Putamen (tissue), 1 donor: ENCODE data around the gene PIK3CD.
"Not testable (repeated sequence)": the region's sequence is repeated elsewhere in the genome, so short reads cannot be mapped to it uniquely, and the experiment has no call there.

ENCODE experiments used
- DNase-seq: peaks from one replicate; pipeline ENCODE4 v3.0.0-alpha.2; 2016; ENCODE audit warnings: low spot score

The PIK3CD gene

DNA sequence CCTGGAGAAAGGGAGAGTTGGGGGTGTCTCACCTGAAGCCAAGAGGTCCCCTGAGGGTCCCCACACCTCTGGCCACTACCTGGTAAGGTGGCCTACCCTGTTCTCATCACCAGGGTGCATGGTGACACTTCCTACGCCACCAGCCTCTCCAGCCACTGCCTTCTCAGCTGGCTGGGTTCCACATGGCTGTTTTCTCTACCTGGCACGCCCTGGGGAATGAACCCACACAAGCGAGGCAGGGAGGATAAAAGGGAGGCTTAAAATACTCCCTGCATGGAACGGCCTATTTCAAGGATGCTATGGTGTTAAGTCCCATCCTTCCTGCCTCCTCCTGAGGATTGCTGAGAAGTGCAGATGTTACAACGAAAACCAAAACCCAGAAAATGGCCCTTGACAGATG, 84.7 kb downstream of the PIK3CD start:
- DNase-seq = no peak

DNA sequence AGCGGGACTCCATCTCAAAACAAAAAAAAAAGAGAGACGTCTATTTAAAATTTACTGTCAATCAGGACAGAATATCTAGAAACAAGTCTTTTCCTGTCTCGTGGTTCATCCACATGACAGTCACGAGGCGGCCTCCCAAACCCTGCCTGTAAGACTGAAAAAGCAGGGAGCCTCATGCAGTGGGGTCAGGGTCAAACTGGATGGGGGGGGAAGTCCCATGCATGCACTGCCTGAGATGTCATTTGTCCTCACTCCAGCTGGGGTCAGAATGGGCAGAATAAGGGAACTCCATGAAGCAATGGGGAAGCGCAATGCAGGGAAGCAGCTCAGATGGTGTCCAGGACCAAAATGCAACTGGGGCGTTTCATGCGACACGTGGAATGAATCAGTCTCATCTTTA, 85.5 kb downstream of the PIK3CD start:
- DNase-seq = no peak

DNA sequence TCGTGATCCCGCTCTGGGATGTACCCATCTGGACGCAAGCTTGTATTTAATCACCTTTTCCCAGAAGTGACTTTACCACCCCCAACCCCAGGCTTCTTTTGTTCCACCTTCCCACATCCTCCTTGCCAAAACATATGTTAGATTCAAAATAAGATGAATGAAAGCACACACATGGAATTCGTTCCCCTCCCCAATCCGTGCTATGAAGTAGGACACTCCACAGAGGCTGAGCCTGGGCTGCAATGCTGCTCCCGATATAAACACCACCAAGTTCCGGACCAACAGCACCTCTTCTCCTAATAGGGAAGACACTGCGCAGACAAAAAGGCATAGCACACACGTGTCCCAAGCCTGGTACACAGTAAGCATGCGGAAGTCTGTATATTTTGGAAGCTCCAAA, 86.1 kb downstream of the PIK3CD start:
- DNase-seq = no peak

DNA sequence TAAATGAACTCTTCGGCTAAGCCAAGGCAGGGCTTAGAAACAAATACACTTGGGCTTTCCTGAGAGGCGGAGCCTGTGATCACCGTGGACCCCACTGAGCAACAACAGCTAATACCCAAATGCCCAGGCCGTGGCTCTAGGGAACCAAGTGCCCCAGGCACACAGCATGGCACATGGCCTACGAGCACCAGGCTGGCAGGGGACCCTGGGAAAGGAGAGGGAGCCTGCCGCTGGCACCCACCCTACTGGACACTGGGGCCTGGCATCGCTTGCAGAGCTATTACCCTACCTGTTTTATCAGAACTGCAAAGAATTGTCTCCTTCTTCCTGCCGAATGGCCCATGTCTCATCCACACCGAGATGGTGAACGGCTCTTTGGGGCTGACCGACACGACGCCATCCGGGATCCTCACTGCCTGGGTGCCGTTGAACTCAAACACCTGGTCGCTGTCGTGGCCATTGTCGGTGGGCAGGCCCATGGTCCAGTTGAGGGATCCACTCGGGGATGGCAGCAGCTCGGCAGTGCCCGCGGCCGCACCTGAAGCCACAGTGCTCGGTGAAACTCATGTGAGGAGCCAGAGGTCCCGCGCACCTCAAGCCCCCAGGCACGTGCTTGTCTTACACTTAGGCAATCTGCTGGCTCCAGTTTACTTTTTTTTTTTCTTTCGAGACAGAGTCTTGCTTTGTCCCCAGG, 92.7 kb downstream of the PIK3CD start:
- no peak for DNase-seq

DNA sequence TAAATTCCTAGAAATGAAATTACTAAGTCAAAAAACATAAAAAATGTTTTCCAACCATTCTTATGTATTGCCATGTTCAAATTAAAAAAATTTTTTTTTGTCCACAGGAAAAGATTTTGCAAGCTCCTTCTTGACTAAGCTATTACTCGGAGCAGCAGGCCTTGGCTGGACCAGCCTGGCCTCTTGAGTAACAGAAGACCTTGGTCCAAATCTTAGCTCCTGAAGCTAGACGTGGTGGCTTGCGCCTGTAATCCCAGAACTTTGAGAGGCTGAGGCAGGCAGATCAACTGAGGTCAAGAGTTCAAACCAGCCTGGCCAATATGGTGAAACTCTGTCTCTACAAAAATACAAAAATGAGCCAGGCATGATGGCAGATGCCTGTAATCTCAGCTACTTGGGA, 94.7 kb downstream of the PIK3CD start:
- DNase-seq = no peak

DNA sequence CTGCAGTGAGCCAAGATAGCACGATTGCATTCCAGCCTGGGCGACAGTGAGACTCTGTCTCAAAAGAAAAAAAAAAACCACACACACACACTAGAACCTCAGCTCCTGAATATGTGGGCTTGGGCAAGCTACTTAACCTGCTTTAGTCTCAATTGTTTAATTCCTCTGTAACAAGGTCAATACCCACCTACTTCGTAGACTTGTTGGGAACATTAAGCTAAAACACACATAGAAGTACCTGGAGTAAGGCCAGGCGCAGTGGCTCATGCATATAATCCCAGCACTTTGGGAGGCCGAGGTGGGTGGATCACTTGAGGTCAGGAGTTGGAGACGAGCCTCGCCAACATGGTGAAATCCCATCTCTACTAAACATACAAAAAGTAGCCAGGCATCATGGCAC, 95.1 kb downstream of the PIK3CD start:
- no peak for DNase-seq

DNA sequence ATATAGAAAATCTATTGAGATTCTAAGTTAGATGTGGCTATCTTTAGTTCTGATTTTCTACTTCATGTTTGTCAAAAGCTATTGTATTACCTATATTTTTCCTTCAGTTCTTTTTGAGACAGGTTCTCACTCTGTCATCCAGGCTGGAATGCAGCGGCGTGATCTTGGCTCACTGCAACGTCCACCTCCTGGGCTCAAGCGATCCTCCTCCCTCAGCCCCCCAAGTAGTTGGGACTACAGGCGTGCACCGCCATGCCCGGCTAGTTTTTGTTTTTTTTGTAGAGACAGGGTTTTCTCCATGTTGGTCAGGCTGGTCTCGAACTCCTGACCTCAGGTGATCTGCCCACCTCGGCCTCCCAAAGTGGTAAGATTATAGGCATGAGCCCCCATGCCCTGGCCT, 96.9 kb downstream of the PIK3CD start:
- not testable (repeated sequence) for DNase-seq

DNA sequence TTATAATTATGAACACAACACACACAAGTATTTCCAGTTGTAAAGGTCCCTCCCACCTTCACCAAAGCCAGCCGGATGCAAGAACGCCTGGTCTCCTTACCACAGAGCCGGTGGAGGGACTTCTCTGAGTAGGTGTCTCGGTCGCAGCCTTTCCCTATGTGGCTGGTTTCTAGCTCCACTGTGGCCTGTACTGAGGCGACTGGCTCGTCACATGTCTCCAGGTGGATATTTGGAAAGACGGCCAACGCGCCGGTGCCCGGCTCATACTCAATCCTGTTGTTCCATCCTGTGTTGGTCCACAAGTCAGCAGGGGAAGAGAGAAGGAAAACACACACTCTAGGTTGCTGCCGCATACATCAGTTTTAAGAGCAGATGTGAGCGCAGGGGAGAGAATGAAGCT, 97.8 kb downstream of the PIK3CD start:
- no peak for DNase-seq

DNA sequence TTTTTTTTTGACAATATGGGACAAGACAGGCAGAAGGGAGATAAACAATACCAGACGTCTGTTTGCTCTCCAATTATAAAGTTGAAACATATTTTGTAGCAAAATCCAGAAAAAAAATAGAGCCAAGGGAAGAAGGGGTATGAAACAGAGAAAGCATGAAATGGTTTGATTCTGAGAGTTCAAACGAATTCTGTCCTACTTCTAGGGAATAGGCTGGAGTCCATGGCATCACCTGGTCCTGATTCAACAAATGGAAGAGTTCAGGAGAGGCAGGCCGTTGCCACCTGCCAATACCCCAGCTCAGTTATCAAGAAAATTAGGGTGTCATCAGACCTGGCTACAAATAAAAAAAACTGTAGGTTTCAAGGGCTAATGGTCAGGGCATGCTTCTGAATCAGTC, 100.4 kb downstream of the PIK3CD start:
- no peak for DNase-seq

DNA sequence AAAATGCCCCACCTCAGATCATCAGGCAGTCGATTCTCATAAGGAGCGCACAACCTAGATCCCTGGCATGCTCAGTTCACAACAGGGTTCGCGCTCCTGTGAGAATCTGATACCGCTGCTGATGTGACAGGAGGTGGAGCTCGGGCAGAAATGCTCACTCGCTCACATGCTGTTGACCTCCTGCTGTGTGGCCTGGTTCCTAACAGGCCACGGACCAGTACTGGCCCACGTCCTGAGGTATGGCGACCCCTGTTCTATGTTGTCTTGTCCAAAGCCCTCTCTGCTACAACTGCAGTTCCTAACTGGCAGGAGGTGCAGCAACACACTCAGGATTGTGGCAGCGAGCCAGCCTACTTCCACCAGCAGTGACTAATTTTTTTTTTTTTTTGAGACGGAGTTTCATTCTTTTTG, 101.6 kb downstream of the PIK3CD start:
- no peak for DNase-seq

DNA sequence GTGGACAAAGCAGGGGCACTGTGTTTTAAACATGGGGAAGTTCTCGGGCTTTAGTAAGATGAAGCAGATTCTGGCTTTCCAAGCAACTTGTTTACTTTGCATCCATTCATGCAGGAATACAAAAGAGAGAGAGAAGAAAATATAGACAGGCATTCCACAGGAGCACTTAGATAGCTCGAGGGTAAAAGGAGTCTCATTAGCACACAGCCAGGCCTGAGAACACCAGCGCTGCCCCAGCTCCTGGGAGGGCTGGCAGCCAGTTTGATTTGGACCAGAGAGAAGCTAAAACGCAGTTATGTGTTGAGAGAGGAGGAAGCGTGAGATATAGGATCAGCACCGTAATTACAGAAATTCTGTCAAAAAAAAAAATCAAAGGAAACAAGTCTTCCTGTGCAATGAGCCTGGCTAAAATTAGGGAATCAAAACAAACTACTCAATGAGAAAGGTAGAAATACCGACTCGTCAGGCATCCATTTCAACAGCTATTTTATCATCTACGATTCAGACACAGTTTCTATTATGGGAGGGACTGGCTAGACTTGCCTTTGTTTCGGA, 104.0 kb downstream of the PIK3CD start:
- no peak for DNase-seq

DNA sequence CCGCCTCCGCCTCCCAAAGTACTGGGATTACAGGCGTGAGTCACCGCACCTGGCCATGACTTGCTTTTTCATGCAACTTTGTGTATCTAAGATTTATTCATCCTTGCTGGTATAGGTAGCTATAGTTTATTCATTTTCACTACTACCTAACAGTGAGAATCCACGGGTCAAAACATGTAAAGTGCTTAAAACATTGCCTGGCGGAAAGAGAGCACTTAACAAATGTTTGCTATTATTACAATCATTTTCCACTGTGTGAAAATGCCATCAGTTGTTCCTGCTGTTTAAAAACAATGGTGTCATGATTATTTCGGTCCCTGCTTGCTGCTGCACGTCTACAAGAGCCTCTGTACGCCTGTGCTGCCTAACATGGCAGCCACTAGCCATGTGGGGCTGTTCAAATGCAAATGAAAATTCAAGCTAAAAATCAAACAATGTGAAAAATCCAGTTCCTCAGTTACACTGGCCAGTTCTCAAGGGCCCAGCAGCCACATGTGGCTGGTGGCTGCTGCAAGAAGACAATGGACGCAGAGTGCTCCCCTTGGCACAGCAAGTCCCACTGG, 107.1 kb downstream of the PIK3CD start:
- no peak for DNase-seq

DNA sequence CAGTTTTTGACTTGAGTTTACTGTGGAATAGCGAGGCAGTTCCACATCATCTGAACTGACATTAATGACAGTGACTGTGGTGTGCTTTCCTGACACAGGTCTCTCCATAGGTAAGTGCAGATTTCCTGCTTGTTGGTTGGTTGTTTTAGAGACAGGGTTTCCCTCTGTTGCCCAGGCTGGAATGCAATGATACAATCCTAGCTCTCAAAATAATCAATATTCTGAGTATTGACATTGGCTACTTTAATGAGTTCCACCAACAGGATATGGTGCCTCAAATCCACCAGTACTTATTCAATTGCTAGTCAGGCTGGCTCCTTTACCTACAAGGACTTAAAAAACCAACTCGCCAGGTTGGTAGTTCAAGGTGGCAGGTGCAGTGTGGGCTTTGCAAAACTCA, 108.4 kb downstream of the PIK3CD start:
- DNase-seq = no peak

DNA sequence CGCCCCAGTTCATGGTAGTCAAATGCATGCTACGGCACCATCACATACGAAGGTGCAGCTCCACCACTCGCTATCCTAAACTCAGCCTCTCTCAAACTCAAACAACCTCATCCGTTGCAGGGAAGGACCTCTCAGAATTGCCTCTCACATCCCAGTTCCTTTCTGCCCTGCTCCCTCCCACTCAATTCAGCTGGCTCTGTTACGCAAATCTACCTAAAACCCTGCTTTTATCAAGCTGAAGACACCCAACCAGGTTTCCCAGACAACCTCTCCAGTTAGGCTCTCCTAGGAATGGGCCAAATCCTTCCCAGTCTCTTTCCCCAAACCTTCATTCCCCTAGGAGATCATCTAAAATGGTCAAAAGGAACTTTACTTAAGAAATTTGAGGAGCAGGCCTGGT, 109.3 kb downstream of the PIK3CD start:
- DNase-seq = no peak

DNA sequence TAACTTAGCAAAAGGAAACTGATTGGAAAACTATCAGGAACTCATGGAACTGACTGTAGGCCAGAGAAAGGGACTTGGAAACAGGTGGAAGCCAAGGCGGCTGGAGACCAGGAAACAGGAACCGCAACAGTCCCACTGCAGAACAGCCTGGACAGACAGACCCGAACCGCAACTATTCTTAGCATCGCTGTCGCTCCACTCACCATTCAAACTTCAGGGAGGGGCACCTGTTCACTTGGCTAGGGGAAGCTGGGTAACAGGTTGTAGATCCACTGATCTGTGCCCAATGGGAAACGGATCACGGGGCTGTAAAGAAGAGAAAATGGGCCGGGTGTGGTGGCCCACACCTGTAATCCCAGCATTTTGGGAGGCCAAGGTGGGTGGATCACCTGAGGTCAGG, 110.3 kb downstream of the PIK3CD start:
- DNase-seq = no peak

DNA sequence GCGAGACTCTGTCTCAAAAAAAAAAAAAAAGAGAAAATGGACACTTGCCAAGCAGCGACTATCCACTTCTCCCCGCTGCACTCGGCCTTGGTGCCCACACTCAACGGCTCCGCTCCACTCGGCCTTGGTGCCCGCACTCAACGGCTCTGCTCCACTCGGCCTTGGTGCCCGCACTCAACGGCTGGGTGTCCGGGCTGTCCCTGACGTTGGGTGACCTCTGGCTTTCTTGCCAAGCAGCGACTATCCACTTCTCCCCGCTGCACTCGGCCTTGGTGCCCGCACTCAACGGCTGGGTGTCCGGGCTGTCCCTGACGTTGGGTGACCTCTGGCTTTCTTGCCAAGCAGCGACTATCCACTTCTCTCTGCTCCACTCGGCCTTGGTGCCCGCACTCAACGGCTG, 110.9 kb downstream of the PIK3CD start:
- DNase-seq = not testable (repeated sequence)

DNA sequence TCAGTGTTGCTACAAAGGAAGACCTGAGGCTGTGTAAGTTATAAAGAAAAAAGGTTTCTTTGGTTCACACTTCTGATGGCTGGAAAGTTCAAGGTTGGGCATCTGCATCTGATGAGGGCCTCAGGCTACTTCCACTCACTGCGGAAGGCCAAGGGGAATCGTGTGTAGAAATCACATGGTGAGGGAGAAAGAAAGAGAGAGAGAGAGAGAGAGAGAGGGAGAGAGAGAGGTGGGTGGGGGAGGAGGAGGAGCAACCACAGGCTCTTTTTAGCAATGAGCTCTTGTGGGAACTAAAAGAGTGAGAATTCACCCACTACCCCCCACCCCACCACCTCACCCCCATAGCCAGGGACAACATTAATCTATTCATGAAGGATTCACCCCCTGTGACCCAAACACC, 112.4 kb downstream of the PIK3CD start:
- no peak for DNase-seq

DNA sequence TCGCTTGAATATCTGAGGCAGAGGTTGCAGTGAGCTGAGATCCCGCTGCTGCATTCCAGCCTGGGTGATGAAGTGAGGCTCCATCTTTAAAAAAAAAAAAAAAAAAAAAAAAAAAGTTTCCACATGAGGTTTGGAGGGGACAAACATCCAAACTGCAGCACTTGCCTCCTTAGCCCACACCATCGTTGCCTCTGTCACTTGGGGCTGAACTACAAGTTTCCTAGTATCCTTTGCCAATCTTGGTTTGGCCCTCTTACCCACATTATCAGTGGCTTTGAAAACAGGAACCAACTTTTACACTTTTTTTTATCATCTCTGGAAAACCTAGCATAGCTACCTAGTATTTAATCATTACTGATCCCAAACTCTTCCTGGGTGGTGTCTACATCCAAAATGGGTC, 113.0 kb downstream of the PIK3CD start:
- no peak for DNase-seq

DNA sequence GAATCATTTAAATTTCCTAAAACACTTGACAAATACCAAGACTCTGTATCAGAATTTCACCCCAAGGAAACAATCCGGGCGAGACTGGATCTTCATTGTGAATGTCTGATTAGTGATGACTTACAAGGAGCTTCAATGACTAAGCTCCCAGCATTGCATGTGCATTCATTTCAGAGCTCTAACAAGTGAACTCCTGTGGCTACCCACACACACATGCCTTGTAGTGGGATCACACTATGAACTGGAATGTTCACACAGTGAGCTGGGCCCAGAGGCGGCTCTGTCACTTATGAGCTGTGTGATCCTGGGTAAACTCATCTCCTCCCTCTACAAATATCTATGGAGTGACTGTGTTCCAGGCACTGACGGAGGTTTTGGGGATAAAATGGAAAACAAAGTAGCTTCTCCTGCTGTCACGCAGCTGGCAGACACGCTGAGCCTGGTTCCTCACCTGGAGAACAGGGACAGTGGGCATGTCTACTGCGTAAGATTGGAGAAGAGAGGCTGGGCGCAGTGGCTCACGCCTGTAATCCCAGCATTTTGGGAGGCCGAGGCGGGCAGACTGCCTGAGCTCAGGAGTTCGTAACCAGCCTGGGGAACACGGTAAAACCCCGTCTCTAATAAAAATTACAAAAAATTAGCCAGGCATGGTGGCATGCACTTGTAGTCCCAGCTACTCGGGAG, 115.4 kb downstream of the PIK3CD start:
- DNase-seq = peak; percentile 56

DNA sequence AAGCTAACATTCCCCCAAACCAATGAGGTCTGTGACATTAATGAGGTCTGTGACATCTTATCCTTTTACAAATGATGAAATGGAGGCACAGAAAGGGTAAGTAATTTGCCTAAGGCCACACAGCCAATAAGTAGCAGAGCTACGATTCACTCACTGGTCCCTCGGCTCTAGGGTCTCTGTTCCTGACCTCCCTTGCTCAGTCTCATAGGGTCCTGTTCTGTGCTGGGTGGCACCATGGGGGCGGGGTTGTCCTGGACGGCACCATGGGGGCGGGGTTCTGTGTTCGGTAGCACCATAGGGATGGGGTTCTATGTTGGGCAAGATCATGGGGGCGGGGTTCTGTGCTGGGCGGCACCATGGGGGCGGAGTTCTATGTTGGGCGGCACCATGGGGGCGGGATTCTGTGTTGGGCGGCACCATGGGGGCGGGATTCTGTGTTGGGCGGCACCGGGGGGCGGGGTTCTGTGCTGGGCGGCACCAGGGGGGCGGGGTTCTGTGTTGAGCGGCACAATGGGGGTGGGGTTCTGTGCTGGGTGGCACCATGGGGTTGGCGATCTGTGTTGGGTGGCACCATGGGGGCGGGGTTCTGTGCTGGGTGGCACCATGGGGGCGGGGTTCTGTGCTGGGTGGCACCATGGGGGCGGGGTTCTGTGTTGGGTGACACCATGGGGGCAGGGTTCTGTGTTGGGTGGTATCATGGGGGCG, 116.6 kb downstream of the PIK3CD start:
- no peak for DNase-seq

DNA sequence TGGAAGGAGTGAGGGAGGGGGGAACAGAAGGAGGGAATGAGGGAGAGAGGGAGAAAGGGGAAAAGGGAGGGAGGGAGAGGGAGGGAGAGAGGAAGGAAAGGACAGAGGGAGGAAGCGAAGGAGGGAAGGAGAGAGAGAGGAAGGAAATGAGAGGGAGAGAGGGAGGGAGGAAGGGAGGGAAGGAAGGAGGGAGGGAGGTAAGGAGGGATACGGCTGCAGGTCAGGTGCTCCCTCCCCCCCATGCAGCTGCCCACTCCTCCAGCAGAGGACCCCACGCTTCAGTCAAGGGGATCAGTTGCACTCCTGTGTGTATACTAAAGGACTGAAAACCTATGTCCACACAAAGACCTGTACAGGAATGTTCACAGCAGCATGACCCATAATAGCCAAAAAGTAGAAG, 117.5 kb downstream of the PIK3CD start:
- no peak for DNase-seq

DNA sequence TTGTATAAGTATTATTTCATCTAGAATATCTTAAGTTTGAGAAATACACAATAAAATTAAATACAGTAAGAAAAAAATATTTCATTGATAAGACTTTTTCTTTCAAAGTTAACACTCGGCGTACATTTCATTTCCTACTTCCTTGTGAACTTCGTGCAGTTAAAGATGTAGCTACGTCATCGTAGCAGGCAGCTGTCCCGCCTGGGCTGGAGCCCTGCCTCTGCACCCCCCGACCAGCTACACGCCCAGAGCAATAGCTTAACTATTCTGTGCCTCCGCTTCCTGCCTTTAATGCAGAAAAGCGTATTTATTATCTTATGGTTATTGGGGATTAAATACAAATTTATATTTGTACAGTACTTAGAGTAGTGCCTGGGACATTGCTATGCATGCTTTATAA, 118.8 kb downstream of the PIK3CD start:
- no peak for DNase-seq
